GM12874 (cell line): ENCODE data around the gene CARMIL3.

Experiments
- CTCF ChIP-seq: IDR thresholded peaks from 2 replicates; pipeline ENCODE4 v1.5.1; 2011; ENCODE audit warnings: low read depth, mild to moderate bottlenecking, control low read depth, low read length, moderate library complexity; ENCODE audit not compliant: insufficient read depth

Gene CARMIL3

DNA sequence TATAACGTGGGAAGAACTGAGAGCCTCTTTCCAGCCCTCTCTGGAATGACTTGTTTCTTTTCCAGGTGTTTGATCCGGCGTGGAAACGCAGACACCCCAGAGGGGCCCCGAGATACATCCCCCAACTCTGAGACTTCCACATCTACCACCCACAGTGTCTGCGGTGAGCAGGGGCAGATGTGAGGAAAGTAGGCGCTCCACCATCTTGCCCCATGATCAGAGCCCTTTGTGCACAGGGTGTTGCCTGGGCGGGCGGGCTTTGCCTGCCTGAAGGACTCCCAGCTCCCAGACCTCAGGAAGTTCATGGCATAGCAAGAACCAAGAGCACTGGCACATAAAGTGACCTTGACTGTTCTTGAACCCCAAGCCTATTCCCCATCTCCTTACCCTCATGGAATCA lies 2.8 kb downstream of the CARMIL3 start:
- TF ChIP-seq CTCF = no peak

GRCh38 chr14:24055971-24056799 lies 4.4 kb downstream of the CARMIL3 start:
- no peak for TF ChIP-seq CTCF

DNA sequence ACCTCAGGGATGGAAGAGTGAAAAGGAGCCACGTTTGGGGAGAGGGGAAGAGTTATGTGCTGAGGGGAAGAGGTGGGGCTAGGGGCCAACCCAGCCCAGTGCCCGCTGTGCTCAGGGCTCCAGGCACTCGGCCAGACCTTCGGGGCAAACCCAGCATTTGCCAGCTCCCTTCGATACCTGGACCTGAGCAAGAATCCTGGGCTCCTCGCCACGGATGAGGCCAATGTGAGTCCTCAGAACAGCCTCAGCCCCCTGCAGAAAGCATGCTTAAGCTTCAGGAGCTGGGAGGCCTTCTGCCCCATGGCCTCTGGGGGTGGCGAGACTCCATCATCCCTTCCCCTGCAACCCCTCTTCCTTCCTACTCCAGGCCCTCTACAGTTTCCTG lies 5.0 kb downstream of the CARMIL3 start:
- TF ChIP-seq CTCF = no peak

- no peak for TF ChIP-seq CTCF
Measured at GRCh38 chr14:24057271-24057670, 5.5 kb downstream of the CARMIL3 start.

GRCh38 chr14:24057867-24058259 lies 6.1 kb downstream of the CARMIL3 start:
- no peak for TF ChIP-seq CTCF

DNA sequence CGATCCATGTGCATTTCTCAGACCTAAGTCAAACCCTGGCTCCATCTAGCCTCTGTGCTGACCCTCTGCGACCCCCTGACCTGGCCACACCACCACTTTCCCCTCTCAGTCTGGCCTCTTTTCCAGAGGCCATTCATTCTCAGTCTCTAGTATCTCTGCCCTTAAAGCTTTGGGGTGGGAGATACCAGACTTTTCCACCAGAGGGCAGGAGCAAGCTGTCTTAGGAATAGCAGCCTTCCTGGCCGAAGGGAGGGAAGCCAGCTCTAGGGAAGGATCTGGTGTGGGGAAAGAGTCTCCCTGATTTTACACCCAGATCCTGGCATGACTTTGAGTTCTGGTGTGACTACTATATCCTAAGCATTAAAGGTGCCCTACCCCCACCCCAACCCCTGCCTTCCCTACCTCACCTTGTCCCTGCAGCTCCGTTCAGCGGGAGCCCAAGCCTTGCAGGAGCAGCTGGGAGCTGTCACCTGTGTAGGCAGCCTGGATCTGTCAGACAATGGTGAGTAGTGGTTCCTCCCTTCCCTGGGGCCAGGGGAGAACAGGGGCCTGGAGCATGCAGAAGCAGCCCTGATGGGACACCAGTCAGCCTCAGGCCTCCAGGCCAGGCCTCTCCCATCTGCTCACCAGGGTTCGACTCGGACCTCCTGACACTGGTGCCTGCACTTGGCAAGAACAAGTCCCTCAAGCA lies 6.6 kb downstream of the CARMIL3 start:
- peak; percentile 63 for TF ChIP-seq CTCF

GRCh38 chr14:24058951-24059475 lies 7.2 kb downstream of the CARMIL3 start:
- no peak for TF ChIP-seq CTCF
